ENCODE results near the gene EMX1.

The EMX1 gene

DNA sequence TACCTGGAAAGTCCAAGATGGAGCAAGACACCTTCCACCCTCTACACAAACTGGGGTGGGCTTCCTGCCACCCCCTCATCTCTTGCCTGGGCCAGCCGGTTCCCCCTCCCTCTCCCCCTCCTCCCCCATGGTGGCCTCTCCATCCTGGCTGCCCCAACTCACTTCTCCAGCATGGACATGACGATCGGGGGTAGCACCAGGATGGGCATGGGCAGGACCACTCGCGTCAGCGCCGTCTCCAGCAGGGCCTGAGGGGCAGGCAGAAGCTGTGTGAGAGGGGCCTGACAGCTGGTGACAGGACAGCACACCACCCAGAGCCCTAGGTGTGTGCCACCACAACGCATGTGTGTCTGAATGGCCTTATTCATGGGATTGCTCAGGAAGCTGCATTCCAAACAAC, 51.0 kb downstream of the EMX1 start:
- TF ChIP-seq, protein P1, sequence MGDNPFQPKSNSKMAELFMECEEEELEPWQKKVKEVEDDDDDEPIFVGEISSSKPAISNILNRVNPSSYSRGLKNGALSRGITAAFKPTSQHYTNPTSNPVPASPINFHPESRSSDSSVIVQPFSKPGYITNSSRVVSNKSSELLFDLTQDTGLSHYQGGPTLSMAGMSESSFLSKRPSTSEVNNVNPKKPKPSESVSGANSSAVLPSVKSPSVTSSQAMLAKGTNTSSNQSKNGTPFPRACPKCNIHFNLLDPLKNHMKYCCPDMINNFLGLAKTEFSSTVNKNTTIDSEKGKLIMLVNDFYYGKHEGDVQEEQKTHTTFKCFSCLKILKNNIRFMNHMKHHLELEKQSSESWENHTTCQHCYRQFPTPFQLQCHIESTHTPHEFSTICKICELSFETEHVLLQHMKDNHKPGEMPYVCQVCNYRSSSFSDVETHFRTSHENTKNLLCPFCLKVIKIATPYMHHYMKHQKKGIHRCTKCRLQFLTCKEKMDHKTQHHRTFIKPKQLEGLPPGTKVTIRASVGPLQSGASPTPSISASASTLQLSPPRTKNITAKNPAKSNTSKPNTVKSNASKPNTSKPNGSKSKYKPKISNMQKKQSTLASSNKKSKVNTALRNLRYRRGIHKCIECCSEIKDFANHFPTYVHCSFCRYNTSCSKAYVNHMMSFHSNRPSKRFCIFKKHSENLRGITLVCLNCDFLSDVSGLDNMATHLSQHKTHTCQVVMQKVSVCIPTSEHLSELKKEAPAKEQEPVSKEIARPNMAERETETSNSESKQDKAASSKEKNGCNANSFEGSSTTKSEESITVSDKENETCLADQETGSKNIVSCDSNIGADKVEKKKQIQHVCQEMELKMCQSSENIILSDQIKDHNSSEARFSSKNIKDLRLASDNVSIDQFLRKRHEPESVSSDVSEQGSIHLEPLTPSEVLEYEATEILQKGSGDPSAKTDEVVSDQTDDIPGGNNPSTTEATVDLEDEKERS (tag by site-specific recombination; IDR thresholded peaks at IDR 0.05): no peak
- POLR2A ChIA-PET: no interaction called here
- CTCF ChIA-PET: interaction anchor here (0.6 to 11.2 kb wide), 2 partner anchors 75 to 1347 kb away, joined by 3 to 168 read pairs; no protein-coding TSS in a partner anchor
- H3K9me3 ChIP-seq (ENCODE audit: control insufficient read depth, insufficient read depth, low read depth, low read length): no peaks in the 10 kb centered on the region
- no peak overlapping the region for H3K27ac ChIP-seq (ENCODE audit: extremely low read depth, low read depth, low read length)
- peaks cover 0 to 10% of the 10 kb centered on the region in 2 experiments; a peak in 1 of 3 replicates for H3K36me3 ChIP-seq (ENCODE audit: control insufficient read depth in 2 of 2, insufficient read depth in 1 of 2, low read length in 2 of 2)
- no peak overlapping the region for H3K4me3 ChIP-seq (ENCODE audit: low read depth, low read length)
- H3K4me1 ChIP-seq (ENCODE audit: control insufficient read depth, insufficient read depth, low read length): no peaks in the 10 kb centered on the region

GRCh38 chr2:72969706-72970105, 52.4 kb downstream of the EMX1 start:
- Histone ChIP-seq H3K9me3 (ENCODE audit: control insufficient read depth, insufficient read depth, low read depth, low read length) (no peaks in the 10 kb centered on the region), H3K4me1 (ENCODE audit: control insufficient read depth, insufficient read depth, low read length) (no peaks in the 10 kb centered on the region), H3K27ac (ENCODE audit: extremely low read depth, low read depth, low read length) (no peak overlapping the region), H3K36me3 (ENCODE audit: control insufficient read depth in 2 of 2, insufficient read depth in 1 of 2, low read length in 2 of 2) (peaks cover 0 to 10% of the 10 kb centered on the region in 2 experiments; a peak in 1 of 3 replicates), H3K4me3 (ENCODE audit: low read depth, low read length) (no peak overlapping the region)
- no peak for TF ChIP-seq ZBTB10 (tag by site-specific recombination; IDR thresholded peaks at IDR 0.05)
- POLR2A ChIA-PET: no interaction called here
- CTCF ChIA-PET: interaction anchor here (0.7 to 11.2 kb wide), 2 partner anchors 72 to 77 kb away, joined by 5 to 168 read pairs; no protein-coding TSS in a partner anchor

- Histone ChIP-seq H3K9me3 (ENCODE audit: control insufficient read depth, insufficient read depth, low read depth, low read length) (no peaks in the 10 kb centered on the region), H3K4me3 (ENCODE audit: low read depth, low read length) (no peak overlapping the region), H3K27ac (ENCODE audit: extremely low read depth, low read depth, low read length) (no peak overlapping the region), H3K36me3 (ENCODE audit: control insufficient read depth in 2 of 2, insufficient read depth in 1 of 2, low read length in 2 of 2) (peaks cover 0 to 6% of the 10 kb centered on the region in 2 experiments; a peak in 1 of 3 replicates), H3K4me1 (ENCODE audit: control insufficient read depth, insufficient read depth, low read length) (no peaks in the 10 kb centered on the region)
- ChIA-PET CTCF (interaction anchor here (0.6 to 11.2 kb wide), 4 partner anchors 19 to 78 kb away, joined by 4 to 168 read pairs (median 4); no protein-coding TSS in a partner anchor), POLR2A (no interaction called here)
- TF ChIP-seq ZNF146 (tag by site-specific recombination; IDR thresholded peaks at IDR 0.05) (no peak), SCRT2 (tag by site-specific recombination; IDR thresholded peaks at IDR 0.05) (no peak), HOXD13 (CRISPR knock-in tag; IDR thresholded peaks at IDR 0.05; ENCODE audit: borderline replicate concordance) (no peak), ZNF239 (tag by site-specific recombination; IDR thresholded peaks at IDR 0.05) (no peak), ZNF37A (tag by site-specific recombination; IDR thresholded peaks at IDR 0.05) (no peak), ZNF416 (tag by site-specific recombination; IDR thresholded peaks at IDR 0.05) (no peak), ZNF768 (tag by site-specific recombination; IDR thresholded peaks at IDR 0.05) (no peak), ZNF792 (tag by site-specific recombination; IDR thresholded peaks at IDR 0.05) (no peak), ZNF488 (tag by site-specific recombination; IDR thresholded peaks at IDR 0.05) (no peak), ZNF121 (tag by site-specific recombination; IDR thresholded peaks at IDR 0.05) (no peak), ZNF24 (tag by site-specific recombination; IDR thresholded peaks at IDR 0.05) (no peak)
- TF ChIP-seq, protein P2, sequence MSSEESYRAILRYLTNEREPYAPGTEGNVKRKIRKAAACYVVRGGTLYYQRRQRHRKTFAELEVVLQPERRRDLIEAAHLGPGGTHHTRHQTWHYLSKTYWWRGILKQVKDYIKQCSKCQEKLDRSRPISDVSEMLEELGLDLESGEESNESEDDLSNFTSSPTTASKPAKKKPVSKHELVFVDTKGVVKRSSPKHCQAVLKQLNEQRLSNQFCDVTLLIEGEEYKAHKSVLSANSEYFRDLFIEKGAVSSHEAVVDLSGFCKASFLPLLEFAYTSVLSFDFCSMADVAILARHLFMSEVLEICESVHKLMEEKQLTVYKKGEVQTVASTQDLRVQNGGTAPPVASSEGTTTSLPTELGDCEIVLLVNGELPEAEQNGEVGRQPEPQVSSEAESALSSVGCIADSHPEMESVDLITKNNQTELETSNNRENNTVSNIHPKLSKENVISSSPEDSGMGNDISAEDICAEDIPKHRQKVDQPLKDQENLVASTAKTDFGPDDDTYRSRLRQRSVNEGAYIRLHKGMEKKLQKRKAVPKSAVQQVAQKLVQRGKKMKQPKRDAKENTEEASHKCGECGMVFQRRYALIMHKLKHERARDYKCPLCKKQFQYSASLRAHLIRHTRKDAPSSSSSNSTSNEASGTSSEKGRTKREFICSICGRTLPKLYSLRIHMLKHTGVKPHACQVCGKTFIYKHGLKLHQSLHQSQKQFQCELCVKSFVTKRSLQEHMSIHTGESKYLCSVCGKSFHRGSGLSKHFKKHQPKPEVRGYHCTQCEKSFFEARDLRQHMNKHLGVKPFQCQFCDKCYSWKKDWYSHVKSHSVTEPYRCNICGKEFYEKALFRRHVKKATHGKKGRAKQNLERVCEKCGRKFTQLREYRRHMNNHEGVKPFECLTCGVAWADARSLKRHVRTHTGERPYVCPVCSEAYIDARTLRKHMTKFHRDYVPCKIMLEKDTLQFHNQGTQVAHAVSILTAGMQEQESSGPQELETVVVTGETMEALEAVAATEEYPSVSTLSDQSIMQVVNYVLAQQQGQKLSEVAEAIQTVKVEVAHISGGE (tag by site-specific recombination; conservative IDR thresholded peaks at IDR 0.05; ENCODE audit: low read depth): no peak
- TF ChIP-seq, protein P3, sequence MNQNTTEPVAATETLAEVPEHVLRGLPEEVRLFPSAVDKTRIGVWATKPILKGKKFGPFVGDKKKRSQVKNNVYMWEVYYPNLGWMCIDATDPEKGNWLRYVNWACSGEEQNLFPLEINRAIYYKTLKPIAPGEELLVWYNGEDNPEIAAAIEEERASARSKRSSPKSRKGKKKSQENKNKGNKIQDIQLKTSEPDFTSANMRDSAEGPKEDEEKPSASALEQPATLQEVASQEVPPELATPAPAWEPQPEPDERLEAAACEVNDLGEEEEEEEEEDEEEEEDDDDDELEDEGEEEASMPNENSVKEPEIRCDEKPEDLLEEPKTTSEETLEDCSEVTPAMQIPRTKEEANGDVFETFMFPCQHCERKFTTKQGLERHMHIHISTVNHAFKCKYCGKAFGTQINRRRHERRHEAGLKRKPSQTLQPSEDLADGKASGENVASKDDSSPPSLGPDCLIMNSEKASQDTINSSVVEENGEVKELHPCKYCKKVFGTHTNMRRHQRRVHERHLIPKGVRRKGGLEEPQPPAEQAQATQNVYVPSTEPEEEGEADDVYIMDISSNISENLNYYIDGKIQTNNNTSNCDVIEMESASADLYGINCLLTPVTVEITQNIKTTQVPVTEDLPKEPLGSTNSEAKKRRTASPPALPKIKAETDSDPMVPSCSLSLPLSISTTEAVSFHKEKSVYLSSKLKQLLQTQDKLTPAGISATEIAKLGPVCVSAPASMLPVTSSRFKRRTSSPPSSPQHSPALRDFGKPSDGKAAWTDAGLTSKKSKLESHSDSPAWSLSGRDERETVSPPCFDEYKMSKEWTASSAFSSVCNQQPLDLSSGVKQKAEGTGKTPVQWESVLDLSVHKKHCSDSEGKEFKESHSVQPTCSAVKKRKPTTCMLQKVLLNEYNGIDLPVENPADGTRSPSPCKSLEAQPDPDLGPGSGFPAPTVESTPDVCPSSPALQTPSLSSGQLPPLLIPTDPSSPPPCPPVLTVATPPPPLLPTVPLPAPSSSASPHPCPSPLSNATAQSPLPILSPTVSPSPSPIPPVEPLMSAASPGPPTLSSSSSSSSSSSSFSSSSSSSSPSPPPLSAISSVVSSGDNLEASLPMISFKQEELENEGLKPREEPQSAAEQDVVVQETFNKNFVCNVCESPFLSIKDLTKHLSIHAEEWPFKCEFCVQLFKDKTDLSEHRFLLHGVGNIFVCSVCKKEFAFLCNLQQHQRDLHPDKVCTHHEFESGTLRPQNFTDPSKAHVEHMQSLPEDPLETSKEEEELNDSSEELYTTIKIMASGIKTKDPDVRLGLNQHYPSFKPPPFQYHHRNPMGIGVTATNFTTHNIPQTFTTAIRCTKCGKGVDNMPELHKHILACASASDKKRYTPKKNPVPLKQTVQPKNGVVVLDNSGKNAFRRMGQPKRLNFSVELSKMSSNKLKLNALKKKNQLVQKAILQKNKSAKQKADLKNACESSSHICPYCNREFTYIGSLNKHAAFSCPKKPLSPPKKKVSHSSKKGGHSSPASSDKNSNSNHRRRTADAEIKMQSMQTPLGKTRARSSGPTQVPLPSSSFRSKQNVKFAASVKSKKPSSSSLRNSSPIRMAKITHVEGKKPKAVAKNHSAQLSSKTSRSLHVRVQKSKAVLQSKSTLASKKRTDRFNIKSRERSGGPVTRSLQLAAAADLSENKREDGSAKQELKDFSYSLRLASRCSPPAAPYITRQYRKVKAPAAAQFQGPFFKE (tag by site-specific recombination; IDR thresholded peaks at IDR 0.05; ENCODE audit: borderline replicate concordance): no peak
Measured at GRCh38 chr2:72971036-72971435, 53.7 kb downstream of the EMX1 start.

Measured in HEK293 (cell line).